ENCODE data around the gene HAP1. TPM values are rescaled to one million over a fixed set of nuclear protein-coding genes. Genes with fewer than 3 reads are reported as not detected.

Gene HAP1
- total RNA-seq, 1 experiment from 2014 or later, result 2.5 TPM

- WGBS (ENCODE audit: extremely low coverage, insufficient read length, low lambda C conversion rate), result no CpG with 5 or more reads among the region's 5 CpGs
- no peak overlapping the region for H3K23ac ChIP-seq (ENCODE audit: insufficient read length, low read depth, low read length)
- H3K18ac ChIP-seq (ENCODE audit: insufficient read length, low read depth, low read length), result no peak overlapping the region
- no peak for TF ChIP-seq CTCF (conservative IDR thresholded peaks at IDR 0.05)
- H4K5ac ChIP-seq (ENCODE audit: insufficient read length, low read depth, low read length), result no peak overlapping the region
- Mint-ChIP-seq H3K4me1 (peaks cover 10 to 29% of the 10 kb centered on the region in 2 experiments), H3K36me3 (ENCODE audit: insufficient read depth in 1 of 3, low read depth in 3 of 3) (no peaks in the 10 kb centered on the region), H3K4me3 (no peak overlapping the region), H3K9me3 (no peaks in the 10 kb centered on the region), H3K27me3 (ENCODE audit: low read depth) (peaks cover 25% of the 10 kb centered on the region), H3K27ac (no peak overlapping the region; a peak in 1 of 7 replicates)
- no peak overlapping the region for H4K8ac ChIP-seq (replicated peaks; ENCODE audit: insufficient read length, low read depth, low read length)
- no peaks in the 10 kb centered on the region for H3K23me2 ChIP-seq (ENCODE audit: insufficient read length, low read depth, low read length, poor library complexity, severe bottlenecking)
- no peak overlapping the region for H2AFZ ChIP-seq (ENCODE audit: low read length)
- H3K4me2 ChIP-seq (ENCODE audit: insufficient read depth, insufficient read length, low read length), result no peak overlapping the region
- H3K9me3 ChIP-seq (ENCODE audit: control insufficient read depth, low read depth, low read length), result no peaks in the 10 kb centered on the region
- no peak overlapping the region for H2BK5ac ChIP-seq (ENCODE audit: insufficient read length, low read length)
- no peak overlapping the region for H3T11ph ChIP-seq (ENCODE audit: low read length)
- no peak overlapping the region for H2BK15ac ChIP-seq (ENCODE audit: low read depth, low read length)
- H2BK12ac ChIP-seq (ENCODE audit: insufficient read length, low read depth, low read length), result no peak overlapping the region
- H4K20me1 ChIP-seq (ENCODE audit: control insufficient read depth, insufficient read depth, insufficient read length), result no peaks in the 10 kb centered on the region
- no peak overlapping the region for H4K91ac ChIP-seq (ENCODE audit: insufficient read length, low read depth, low read length)
- DNase-seq, result no peak
- H3K27ac ChIP-seq (ENCODE audit: insufficient read length, low read depth, low read length), result no peak overlapping the region
- no peak overlapping the region for H3K14ac ChIP-seq (ENCODE audit: insufficient read depth, low read length)
- no peak overlapping the region for H3K56ac ChIP-seq (ENCODE audit: insufficient read length, low read depth, low read length)
- H3K9ac ChIP-seq (ENCODE audit: extremely low read depth, insufficient read length, low read length), result no peak overlapping the region
- H2AK5ac ChIP-seq (ENCODE audit: insufficient read length, low read length), result no peak overlapping the region
- no peaks in the 10 kb centered on the region for H3K79me1 ChIP-seq (ENCODE audit: insufficient read depth, low read depth, low read length, poor library complexity, severe bottlenecking)
- H2BK120ac ChIP-seq (ENCODE audit: low read depth, low read length, poor library complexity, severe bottlenecking), result no peak overlapping the region
- no peak overlapping the region for H2BK20ac ChIP-seq (ENCODE audit: low read depth, low read length, poor library complexity, severe bottlenecking)
- no peak overlapping the region for H3K4ac ChIP-seq (ENCODE audit: low read depth, low read length)
- no peaks in the 10 kb centered on the region for H3K4me1 ChIP-seq (ENCODE audit: insufficient read depth, low read length)
- peaks cover 4% of the 10 kb centered on the region; the same call in 1 of the 2 replicates for H3K27me3 ChIP-seq (ENCODE audit: insufficient read depth, low read length)
- H3K79me2 ChIP-seq (ENCODE audit: insufficient read depth, low read length), result no peaks in the 10 kb centered on the region
Observed at GRCh38 chr17:41740506-41740905, 6.1 kb upstream of the HAP1 start.
